Cardiac fibroblast (primary cell): ENCODE data around the gene LIX1.
A peak's percentile ranks its signal among the peaks of the same experiment; 100 is the strongest.

Experiments used
- DNase-seq, 2 donors: peaks; one replicate each; pipeline versions ENCODE4 v3.0.0 to v3.0.0-alpha.2; 2010; ENCODE audit warnings: low read depth in 2 of 2
- H3K4me3 ChIP-seq, 2 donors: replicated peaks in 1 of 2; 1 replicate in 1 of 2; 2 replicates in 1 of 2; pipeline ENCODE4 v1.5.1; 2011; ENCODE audit warnings: low read depth in 2 of 2, low read length in 2 of 2, mild to moderate bottlenecking in 2 of 2, moderate library complexity in 1 of 2
- TF ChIP-seq, protein P1 (sequence below): IDR thresholded peaks from one replicate; pipeline ENCODE4 v1.5.1; 2011; ENCODE audit warnings: low read depth, mild to moderate bottlenecking, low read length, inconsistent platforms

LIX1 gene

DNA sequence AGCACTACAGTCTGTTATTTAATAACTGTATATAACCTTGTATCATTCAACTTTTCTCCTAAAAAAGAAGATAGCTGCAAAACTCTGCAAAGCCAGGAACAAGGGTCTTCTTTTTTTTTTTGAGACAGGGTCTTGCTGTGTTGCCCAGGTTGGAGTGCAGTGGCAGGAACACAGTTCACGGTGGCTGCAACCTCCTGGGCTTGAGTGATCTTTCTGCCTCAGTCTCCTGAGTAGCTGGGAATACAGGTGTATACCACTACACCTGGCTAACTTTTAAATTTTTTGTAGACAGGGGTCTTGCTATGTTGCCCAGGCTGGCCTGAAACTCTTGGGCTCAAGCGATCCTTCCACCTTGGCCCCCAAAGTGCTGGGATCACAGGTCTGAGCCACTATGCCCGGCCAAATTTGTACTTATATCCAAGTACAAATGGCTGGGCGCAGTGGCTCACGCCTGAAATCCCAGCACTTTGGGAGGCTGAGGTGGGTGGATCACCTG is 21.4 kb upstream of the LIX1 start:
- H3K4me3 ChIP-seq = no peak overlapping the region
- TF ChIP-seq, protein P1, sequence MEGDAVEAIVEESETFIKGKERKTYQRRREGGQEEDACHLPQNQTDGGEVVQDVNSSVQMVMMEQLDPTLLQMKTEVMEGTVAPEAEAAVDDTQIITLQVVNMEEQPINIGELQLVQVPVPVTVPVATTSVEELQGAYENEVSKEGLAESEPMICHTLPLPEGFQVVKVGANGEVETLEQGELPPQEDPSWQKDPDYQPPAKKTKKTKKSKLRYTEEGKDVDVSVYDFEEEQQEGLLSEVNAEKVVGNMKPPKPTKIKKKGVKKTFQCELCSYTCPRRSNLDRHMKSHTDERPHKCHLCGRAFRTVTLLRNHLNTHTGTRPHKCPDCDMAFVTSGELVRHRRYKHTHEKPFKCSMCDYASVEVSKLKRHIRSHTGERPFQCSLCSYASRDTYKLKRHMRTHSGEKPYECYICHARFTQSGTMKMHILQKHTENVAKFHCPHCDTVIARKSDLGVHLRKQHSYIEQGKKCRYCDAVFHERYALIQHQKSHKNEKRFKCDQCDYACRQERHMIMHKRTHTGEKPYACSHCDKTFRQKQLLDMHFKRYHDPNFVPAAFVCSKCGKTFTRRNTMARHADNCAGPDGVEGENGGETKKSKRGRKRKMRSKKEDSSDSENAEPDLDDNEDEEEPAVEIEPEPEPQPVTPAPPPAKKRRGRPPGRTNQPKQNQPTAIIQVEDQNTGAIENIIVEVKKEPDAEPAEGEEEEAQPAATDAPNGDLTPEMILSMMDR = no peak
- no peak for DNase-seq

DNA sequence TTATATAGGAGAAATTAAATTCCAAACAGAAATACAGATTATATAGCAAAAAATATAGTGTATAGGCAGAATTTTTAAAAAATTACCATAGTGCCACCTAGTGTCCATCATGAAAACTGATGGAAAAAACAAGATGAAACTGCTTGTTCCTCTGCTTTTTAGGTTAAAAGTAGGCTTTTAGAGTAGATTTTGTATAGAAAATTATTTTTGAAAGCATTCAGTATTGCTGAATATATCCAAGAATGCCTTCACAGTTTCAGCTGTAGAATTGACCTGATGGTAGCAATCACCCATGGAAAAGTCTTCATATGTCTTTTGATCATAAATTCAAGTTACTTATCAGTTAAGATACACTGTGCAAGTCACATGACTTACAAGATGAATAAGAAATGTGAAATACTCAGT is 21.0 kb upstream of the LIX1 start:
- TF ChIP-seq, protein P1 = peak; percentile 40
- no peak overlapping the region for H3K4me3 ChIP-seq
- peak; percentile 36 to 55 for DNase-seq

DNA sequence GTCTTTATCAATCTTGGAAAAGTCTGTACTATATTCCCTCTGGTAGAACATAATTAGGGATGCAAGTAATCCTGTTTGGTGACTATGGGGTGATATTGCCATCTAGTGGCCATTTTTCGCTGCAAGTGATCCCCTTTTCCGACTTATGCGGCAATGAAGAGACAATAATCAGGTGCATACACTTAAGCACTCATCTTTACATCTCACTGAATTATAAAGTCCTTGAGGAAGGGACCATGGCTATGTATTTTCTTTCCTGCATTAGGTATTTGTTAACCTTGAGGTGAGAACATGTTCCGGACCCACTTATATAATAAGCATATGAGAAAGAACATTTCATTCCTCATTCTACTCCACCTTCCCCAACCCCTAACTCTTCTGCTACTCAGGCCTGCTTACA is 19.6 kb upstream of the LIX1 start:
- H3K4me3 ChIP-seq = no peak overlapping the region
- TF ChIP-seq, protein P1 = peak; percentile 83
- DNase-seq = peak; percentile 88 to 89

DNA sequence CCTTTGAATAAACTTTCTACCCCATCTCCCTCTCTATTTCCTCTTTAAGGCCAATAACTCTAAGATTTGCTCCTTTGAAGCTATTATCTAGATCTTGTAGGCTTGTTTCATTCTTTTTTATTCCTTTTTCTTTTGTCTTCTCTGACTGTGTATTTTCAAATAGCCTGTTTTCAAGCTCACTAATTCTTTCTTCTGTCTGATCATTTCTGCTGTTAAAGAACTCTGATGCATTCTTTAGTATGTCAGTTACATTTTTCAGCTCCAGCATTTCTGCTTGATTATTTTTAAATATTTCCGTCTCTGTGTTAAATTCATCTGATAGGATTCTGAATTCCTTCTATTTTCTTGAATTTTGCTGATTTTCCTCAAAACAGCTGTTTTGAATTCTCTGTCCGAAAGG is 15.3 kb upstream of the LIX1 start:
- no peak overlapping the region for H3K4me3 ChIP-seq
- TF ChIP-seq, protein P1 = no peak
- no peak for DNase-seq

DNA sequence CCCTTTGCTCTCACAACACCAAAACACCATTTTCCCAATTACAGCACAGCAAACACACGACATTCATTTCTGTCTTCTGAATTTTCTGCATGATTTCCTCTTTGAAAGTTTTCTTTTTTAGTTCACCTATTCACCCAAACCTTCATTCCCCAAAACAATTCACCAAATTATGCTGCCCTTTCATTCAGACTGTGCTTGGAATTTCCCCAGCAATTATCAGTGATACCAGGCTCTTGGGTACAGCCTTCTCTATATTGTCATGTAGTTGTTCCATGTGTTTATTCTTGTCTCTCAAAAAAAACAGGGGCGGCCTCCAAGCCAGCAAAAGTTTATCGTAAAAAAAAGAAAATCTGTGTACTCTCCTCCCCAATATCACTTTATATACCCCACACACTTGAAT is 9.0 kb upstream of the LIX1 start:
- TF ChIP-seq, protein P1 = no peak

GRCh38 chr5:97150401-97150800 is 8.0 kb upstream of the LIX1 start:
- DNase-seq = no peak
- H3K4me3 ChIP-seq = no peak overlapping the region
- TF ChIP-seq, protein P1 = no peak

More for the DNA sequence above, 9.0 kb upstream of the LIX1 start:
- no peak overlapping the region for H3K4me3 ChIP-seq
- no peak for DNase-seq

DNA sequence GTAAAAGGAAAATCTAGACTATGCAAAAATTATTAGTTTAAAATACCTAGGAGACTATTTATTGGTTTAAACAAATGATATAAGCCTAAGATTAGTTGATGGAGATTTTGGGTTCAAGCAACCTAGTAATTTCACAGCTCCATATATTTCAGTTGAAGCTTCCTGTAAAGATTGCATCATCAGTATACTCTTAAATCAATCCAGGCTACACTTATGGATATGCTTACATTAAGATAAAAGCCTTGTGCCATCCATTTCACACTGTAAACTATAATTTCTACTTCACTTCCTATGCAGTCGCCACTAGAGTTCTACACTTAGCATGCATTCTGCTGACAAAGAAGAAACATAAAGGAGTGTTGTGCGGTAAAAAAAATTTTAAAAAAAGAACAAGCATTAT is 7.3 kb upstream of the LIX1 start:
- H3K4me3 ChIP-seq = no peak overlapping the region
- TF ChIP-seq, protein P1 = no peak
- DNase-seq = no peak
